GM13977 (cell line): ENCODE measurements around the gene TRIM29.

ENCODE experiments used
- DNase-seq: peaks from one replicate; pipeline ENCODE4 v3.0.0; 2012; ENCODE audit warnings: low spot score
- CTCF ChIP-seq: IDR thresholded peaks from 2 replicates; pipeline ENCODE4 v1.5.1; 2012; ENCODE audit warnings: mild to moderate bottlenecking, control low read depth; ENCODE audit not compliant: insufficient read depth; ENCODE audit errors: extremely low read depth, missing control alignments
- in situ Hi-C: fragments of 300-500 bp; cut with MboI; formaldehyde crosslinking; loops from one replicate; pipeline ENCODE4 v1.12.0; 2022; ENCODE audit warnings: low sequenced_read_pairs, low pct_unique_long_range_greater_than_20kb, mixed read lengths, inconsistent platforms; ENCODE audit not compliant: unreplicated experiment

The TRIM29 gene

GRCh38 chr11:120117991-120118390 lies 19.9 kb downstream of the TRIM29 start:
- DNase-seq = no peak
- no peak for TF ChIP-seq CTCF
- in situ Hi-C loops = no loop called here

GRCh38 chr11:120116966-120117365 lies 20.9 kb downstream of the TRIM29 start:
- no peak for TF ChIP-seq CTCF
- in situ Hi-C loops = no loop called here
- no peak for DNase-seq

GRCh38 chr11:120115272-120116000 lies 22.5 kb downstream of the TRIM29 start:
- in situ Hi-C loops = no loop called here
- DNase-seq = no peak
- TF ChIP-seq CTCF = no peak

GRCh38 chr11:120112174-120112796 lies 25.6 kb downstream of the TRIM29 start:
- no peak for TF ChIP-seq CTCF
- in situ Hi-C loops = no loop called here
- DNase-seq = no peak

GRCh38 chr11:120109531-120109930 lies 28.4 kb downstream of the TRIM29 start:
- no peak for TF ChIP-seq CTCF
- in situ Hi-C loops = loop anchor here (10.0 kb wide), 1 partner anchor 435 kb away; no protein-coding TSS in a partner anchor
- DNase-seq = no peak

- no peak for TF ChIP-seq CTCF
- in situ Hi-C loops = loop anchor here (10.0 kb wide), 1 partner anchor 434 kb away; no protein-coding TSS in a partner anchor
- no peak for DNase-seq
Observed at GRCh38 chr11:120108785-120109168, 29.1 kb downstream of the TRIM29 start.
